Left ventricle myocardium inferior (tissue), 1 donor: ENCODE measurements around the gene EPN1. TPM values are rescaled to one million over a fixed set of nuclear protein-coding genes. Genes with fewer than 3 reads are reported as not detected.

Source experiments
- DNase-seq: peaks from one replicate; pipeline ENCODE4 v3.0.0-alpha.2; 2020
- H3K27ac ChIP-seq: fragments of 200-600 bp; replicated peaks from 2 replicates; pipeline ENCODE4 v1.8.0; 2021
- H3K27me3 ChIP-seq: fragments of 200-600 bp; 2 replicates; pipeline ENCODE4 v1.8.0; 2021; ENCODE audit warnings: low read depth
- H3K36me3 ChIP-seq: fragments of 200-600 bp; 2 replicates; pipeline ENCODE4 v1.8.0; 2021
- H3K4me1 ChIP-seq: fragments of 200-600 bp; 2 replicates; pipeline ENCODE4 v1.8.0; 2021
- H3K4me3 ChIP-seq: fragments of 200-600 bp; 2 replicates; pipeline ENCODE4 v1.8.0; 2021; ENCODE audit warnings: mild to moderate bottlenecking, moderate library complexity
- H3K9me3 ChIP-seq: fragments of 200-600 bp; replicated peaks from 2 replicates; pipeline ENCODE4 v1.8.0; 2021
- CTCF ChIP-seq: fragments of 200-600 bp; IDR thresholded peaks from 2 replicates; pipeline ENCODE4 v1.8.0; 2021; ENCODE audit warnings: antibody characterized with exemption, mild to moderate bottlenecking, borderline replicate concordance
- intact Hi-C: fragments of 100-400 bp; cut with micrococcal nuclease; formaldehyde crosslinking; loops from one replicate; pipeline ENCODE4 v1.11.0; 2022
- total RNA-seq: library from RNA; stranded (reverse); fragmentation: NEBNext Ultra II Directional; extraction: Animal tissue kit (Norgen Biotek cat#: 25700); gene quantifications from one replicate; pipeline ENCODE4 v1.2.1, GENCODE V29; 2021
- donor health status: DM: no; HTN: yes; CAD: no; lungs with severe emphysema.

Gene EPN1
- total RNA-seq, 1 donor from 2014 or later, result 205 TPM

- Histone ChIP-seq H3K9me3 (no peaks in the 10 kb centered on the region), H3K27ac (no peak overlapping the region), H3K4me3 (no peak overlapping the region), H3K4me1 (peaks cover 36% of the 10 kb centered on the region), H3K27me3 (no peaks in the 10 kb centered on the region), H3K36me3 (peaks cover 96% of the 10 kb centered on the region)
- peak; percentile 10 for DNase-seq
- intact Hi-C loops, result no loop called here
- TF ChIP-seq CTCF, result no peak
Observed at GRCh38 chr19:55686311-55687050, 11.5 kb downstream of the EPN1 start.

- peaks cover 93% of the 10 kb centered on the region for H3K36me3 ChIP-seq
- TF ChIP-seq CTCF, result no peak
- no peaks in the 10 kb centered on the region for H3K27me3 ChIP-seq
- H3K4me1 ChIP-seq, result peaks cover 36% of the 10 kb centered on the region
- H3K9me3 ChIP-seq, result no peaks in the 10 kb centered on the region
- DNase-seq, result peak; percentile 13
- H3K27ac ChIP-seq, result no peak overlapping the region
- intact Hi-C loops, result no loop called here
- H3K4me3 ChIP-seq, result no peak overlapping the region
Observed at GRCh38 chr19:55687281-55688201, 12.5 kb downstream of the EPN1 start.

GRCh38 chr19:55688422-55689218 is 13.6 kb downstream of the EPN1 start:
- Histone ChIP-seq H3K36me3 (peaks cover 93% of the 10 kb centered on the region), H3K4me3 (no peak overlapping the region), H3K4me1 (peaks cover 34% of the 10 kb centered on the region), H3K27me3 (no peaks in the 10 kb centered on the region), H3K9me3 (no peaks in the 10 kb centered on the region), H3K27ac (no peak overlapping the region)
- peak; percentile 14 for DNase-seq
- intact Hi-C loops, result no loop called here
- TF ChIP-seq CTCF, result no peak

GRCh38 chr19:55689411-55690108 is 14.5 kb downstream of the EPN1 start:
- H3K9me3 ChIP-seq, result no peaks in the 10 kb centered on the region

More at GRCh38 chr19:55689411-55690108, 14.5 kb downstream of the EPN1 start:
- intact Hi-C loops, result no loop called here
- Histone ChIP-seq H3K4me3 (no peak overlapping the region), H3K4me1 (peaks cover 24% of the 10 kb centered on the region), H3K27ac (no peak overlapping the region), H3K36me3 (peaks cover 93% of the 10 kb centered on the region), H3K27me3 (no peaks in the 10 kb centered on the region)
- no peak for TF ChIP-seq CTCF
- peak; percentile 11 for DNase-seq
